ENCODE data around the gene CNTN4.

CNTN4 gene

GRCh38 chr3:2701471-2701870, 602.8 kb downstream of the CNTN4 start:
- DNase-seq = no peak

DNA sequence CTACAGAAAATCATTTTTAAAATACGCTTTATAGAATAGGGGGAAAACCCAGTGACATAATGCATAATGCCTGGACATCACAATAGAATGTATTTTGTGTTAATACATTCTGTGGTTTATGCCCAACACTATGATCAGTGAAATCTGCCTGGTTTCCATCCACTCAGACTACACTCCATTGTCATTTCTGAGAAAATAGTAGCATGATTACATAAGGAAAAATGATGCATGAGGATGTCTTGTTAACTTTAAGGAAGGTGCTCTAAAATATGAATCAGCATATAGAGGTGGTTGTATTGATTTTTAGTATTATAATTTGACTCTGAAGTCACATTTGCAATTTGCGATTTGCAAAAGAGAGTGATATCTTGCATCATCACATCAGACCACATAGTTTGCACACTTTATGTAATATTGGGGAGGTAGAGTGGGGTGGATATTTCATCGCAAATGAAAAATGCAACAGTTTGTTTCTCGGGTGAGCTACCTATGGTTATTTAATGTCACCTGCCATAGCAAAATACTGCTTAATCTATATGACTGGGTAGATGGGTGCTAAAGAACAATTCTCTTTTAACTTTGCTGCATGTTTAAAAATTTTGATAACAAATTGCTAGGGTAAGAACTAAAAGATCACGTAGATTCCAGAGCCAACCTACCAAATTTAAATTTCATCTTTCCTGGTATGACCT, 607.6 kb downstream of the CNTN4 start:
- DNase-seq = no peak

- no peak for DNase-seq
Measured at GRCh38 chr3:2706836-2707210, 608.2 kb downstream of the CNTN4 start.

- no peak for DNase-seq
Measured at GRCh38 chr3:2711081-2711480, 612.4 kb downstream of the CNTN4 start.

GRCh38 chr3:2713923-2714322, 615.3 kb downstream of the CNTN4 start:
- DNase-seq = no peak

DNA sequence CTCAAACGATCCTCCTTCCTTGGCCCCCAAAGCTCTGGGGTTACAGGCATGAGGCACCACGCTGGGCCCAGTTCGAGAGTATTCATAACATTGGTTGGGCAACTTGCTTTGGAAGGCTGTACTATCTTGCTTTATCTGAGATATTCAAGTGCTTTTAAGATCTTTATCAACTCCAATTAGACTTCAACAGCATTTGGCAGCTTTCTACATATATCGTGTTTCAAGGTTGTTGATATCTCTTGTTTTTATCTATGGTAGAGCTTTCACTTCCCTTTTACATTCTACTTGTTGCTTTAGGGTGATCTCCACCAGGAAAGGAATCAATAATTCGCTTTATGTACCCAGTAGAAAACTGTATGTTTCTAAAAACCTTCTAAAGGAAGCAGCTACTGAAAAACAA, 616.2 kb downstream of the CNTN4 start:
- no peak for DNase-seq

GRCh38 chr3:2727101-2727500, 628.4 kb downstream of the CNTN4 start:
- DNase-seq = no peak

DNA sequence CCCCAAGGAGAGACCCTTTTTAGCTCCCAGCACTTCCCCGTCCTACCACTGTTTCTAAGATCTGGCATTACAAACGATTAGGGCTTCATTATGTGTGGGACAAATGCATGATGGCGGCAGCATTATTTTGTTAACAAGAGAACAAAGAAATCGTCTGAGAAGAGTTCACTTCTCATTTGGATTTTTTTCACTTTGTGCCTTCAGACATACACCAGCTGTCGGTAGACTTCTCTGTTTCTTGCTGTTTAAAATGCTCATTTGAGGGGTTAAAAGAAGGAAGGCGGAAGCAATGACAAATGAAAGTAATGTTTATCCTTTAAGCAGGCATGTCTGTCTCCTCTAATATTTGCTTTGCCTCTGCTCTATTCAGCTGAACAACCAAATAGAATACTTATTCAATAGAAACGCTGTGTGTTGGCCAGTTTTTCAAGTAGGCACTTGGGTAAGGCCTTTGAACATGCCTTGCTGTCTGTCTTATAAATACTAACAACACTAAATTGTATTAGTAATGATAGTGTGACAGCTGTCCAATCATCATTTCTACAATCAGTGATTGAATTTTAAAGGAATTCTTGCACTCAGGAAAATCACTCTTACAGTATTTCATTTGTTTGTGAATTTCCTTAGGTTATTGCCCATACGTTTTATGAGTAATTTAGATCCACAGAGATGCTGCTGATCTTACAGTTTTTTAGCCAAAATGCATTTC, 629.1 kb downstream of the CNTN4 start:
- DNase-seq = no peak

DNA sequence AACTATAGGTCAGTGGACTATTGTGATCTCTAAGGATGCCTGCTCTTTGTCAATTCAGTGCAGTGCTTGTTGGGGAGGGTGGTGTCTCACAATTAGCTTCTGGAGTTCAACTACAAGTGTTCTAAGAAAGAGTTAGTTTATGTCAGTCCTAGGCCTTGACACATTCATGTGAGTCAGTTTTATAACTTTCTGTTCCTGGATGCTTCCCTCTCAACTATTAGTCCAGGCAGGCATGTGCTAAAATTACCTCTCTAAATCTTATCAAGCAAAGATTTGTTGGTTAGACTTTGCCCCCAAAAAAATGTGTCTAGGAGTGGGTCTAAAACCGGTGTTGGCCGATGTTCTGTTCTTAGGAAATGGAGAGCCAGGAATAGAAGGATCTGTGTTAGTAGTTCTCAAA, 633.2 kb downstream of the CNTN4 start:
- DNase-seq = no peak

DNA sequence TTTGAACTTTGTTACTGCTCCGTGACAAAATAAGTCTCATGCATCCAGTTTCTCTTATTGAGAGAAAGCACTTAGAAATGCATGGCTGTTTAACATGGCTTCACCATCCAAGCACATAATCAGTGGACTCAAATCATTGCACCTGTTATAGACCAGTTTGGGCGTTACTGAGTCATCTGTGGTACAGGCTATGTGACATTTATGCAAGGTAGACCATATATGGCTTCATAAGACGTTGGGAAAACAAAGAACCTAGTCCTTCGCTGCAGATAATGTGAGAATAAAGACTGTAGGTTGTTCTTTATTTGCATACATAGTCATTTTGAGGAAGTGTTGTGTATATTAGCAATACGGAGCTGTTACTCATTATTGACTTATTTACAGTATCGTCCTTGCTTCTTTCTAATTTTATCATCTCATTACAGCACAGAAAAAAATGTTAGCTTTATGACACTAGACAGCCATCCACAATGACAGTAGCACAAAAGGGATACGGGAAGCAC, 636.8 kb downstream of the CNTN4 start:
- no peak for DNase-seq

DNA sequence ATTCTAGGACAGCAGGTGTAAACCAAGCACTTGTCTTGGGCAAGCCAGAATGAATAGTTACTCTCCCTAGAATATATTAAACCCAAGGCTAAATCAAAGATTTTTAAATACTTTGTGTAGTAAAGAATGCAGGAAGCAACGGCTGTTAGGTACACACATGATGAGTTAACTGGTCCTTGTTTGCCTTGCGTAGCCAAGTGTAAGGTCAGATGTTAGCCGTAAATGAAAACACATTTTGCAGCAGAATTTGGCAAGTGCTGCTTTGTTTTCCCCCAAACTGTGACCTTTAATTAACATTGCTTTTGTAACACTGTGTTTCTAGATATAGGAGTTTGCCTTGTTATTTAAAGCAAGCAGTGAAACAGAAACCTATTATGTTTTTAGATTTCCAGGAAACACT, 642.9 kb downstream of the CNTN4 start:
- no peak for DNase-seq

- no peak for DNase-seq
Measured at GRCh38 chr3:2765002-2765579, 666.4 kb downstream of the CNTN4 start.

- DNase-seq = peak; percentile 43
Measured at GRCh38 chr3:2770451-2770850, 671.8 kb downstream of the CNTN4 start.

- DNase-seq = no peak
Measured at GRCh38 chr3:2771193-2771592, 672.5 kb downstream of the CNTN4 start.

DNA sequence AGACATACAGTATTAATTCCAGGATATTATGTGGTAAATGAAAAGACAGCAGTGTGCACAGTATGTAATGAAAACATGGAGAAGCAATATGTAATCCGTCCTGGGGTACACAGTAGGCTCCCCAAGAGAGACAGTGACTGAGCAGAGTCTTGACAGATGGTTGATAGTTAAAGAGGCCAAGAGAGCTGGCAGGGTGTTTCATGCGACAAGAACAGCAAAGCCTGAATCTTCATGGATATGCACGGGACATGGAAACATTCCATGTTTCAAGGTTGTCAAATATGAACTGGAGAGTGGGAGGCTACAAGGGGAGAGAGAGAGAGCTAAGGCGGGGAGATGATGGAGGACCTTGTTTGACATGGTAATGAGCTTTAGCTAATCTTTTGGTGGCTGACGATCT, 673.1 kb downstream of the CNTN4 start:
- DNase-seq = no peak

- DNase-seq = no peak
Measured at GRCh38 chr3:2772803-2773202, 674.1 kb downstream of the CNTN4 start.

DNA sequence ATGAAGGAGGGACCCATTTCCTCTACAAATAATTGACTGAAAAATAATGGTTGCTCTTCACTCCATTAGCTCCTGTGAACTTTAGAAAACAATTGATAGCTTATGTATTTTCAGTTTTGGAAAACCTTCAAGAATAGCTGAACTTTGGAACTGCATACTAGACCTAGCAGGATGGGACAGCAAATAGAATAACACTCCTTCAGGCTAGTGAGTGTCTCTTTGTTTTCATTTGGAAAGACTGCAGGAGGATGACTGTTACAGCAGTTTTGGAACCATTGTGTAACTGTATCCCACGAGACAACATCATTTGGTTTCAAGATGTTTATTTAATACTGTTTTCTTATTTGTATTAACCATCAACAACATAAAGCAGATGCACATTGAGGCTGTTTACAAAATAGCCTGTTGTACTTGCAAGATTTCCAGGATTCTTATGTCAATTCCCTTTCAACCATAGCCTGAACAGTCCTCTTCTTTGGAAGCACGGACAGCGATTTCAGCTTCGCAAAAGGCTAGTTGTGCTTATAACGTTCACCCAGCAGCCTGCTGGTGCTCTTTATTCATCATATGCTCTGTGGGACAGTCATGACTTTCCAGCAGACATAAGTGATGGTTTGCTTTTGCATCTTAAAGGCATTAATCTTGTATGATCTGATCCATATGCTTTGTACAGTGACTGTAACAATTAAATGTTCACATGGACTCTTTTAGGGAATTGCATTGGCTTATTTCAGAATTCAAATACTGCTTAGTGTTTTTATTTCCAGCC, 676.0 kb downstream of the CNTN4 start:
- DNase-seq = no peak

GRCh38 chr3:2783261-2783660, 684.6 kb downstream of the CNTN4 start:
- no peak for DNase-seq

DNA sequence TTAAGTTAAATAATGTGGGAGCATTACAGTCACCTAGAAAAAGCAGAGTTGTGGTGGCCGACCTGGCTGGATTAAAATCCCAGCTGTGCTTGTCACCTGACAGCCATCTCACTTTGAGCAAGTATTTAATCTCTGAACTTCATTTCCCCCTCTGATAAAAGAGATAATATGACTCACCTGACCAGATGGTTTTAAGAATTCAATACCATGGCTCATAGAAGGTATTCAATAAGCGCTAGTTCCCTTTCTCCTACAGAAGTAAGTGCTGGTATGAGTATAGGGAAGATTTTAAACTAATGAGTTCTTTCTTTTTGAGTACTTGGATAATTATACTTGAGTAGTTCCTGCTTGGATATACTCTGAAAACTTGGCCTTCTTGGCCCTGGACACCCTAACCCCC, 686.0 kb downstream of the CNTN4 start:
- no peak for DNase-seq

GRCh38 chr3:2790266-2790815, 691.7 kb downstream of the CNTN4 start:
- no peak for DNase-seq

- DNase-seq = no peak
Measured at GRCh38 chr3:2792432-2792831, 693.8 kb downstream of the CNTN4 start.

DNA sequence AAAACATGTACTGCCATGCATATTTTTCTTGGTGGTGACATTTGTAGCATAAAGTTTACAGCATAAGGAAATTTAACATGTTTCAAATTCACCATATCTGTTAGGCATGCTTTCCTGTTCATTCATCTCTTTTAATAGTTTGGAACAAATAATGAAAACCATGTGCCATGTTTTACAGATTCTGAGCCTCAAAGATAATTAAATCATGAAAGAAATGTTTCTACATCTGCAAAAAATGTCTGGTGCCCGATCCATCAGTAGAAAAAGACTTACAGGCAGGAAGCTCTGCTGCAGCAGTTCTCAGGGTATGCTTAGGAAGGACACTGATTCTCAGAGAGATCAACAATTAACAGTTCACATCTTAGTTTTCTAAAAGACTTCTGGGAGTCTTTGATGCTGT, 695.3 kb downstream of the CNTN4 start:
- no peak for DNase-seq

GRCh38 chr3:2802429-2802828, 703.8 kb downstream of the CNTN4 start:
- DNase-seq = no peak
